SK-N-SH (cell line): ENCODE measurements around the gene SPECC1L. TPM values are rescaled to one million over a fixed set of nuclear protein-coding genes. Genes with fewer than 3 reads are reported as not detected.

Experiments used
- CTCF ChIA-PET: fragments of 300-600, 350-600 bp; formaldehyde crosslinking; extraction: SDS; loops from one replicate; lab custom pipeline; 2021; lab: Yijun Ruan, JAX
- POLR2A ChIA-PET: fragments of 350-600 bp; sonication (Branson Sonifier 250); formaldehyde crosslinking; extraction: SDS; loops from one replicate; lab custom pipeline; 2020; ENCODE audit warnings: antibody characterized with exemption, inconsistent platforms; lab: Yijun Ruan, JAX
- DNase-seq: peaks from one replicate; pipeline ENCODE4 v3.0.0; 2012
- H2AFZ ChIP-seq: fragments of 200-600 bp; sonication (generic); 2 replicates; pipeline ENCODE4 v1.8.1; 2016; ENCODE audit warnings: antibody characterized with exemption, mild to moderate bottlenecking, low read depth
- H3F3A ChIP-seq: fragments of 200-600 bp; sonication (generic); replicated peaks from 2 replicates; pipeline ENCODE3; 2016; ENCODE audit warnings: antibody characterized with exemption, mild to moderate bottlenecking; ENCODE audit not compliant: insufficient read depth
- H3K27ac ChIP-seq, 2 experiments: fragments of 200-500 bp in 1 of 2; fragments of 200-600 bp in 1 of 2; sonication (Bioruptor generic) in 1 of 2; sonication (generic), shearing (Covaris generic) in 1 of 2; 2 replicates each; pipeline versions ENCODE4 v1.5.1 to v1.6.1; 2014 to 2016; ENCODE audit warnings: low read depth in 2 of 2, inconsistent platforms in 1 of 2, low read length in 1 of 2, mild to moderate bottlenecking in 1 of 2, mixed read lengths in 1 of 2
- H3K27me3 ChIP-seq: fragments of 200-600 bp; sonication (generic), shearing (Covaris generic); 2 replicates; pipeline ENCODE4 v1.6.1; 2016; ENCODE audit warnings: mixed run types; ENCODE audit not compliant: insufficient read depth
- H3K36me3 ChIP-seq, 2 experiments: fragments of 200-500 bp in 1 of 2; fragments of 200-600 bp in 1 of 2; sonication (Bioruptor generic) in 1 of 2; sonication (generic) in 1 of 2; replicated peaks in 1 of 2; 2 replicates each; pipeline versions ENCODE3 to v1.5.1; 2014 to 2016; ENCODE audit warnings: low read length in 1 of 2, mild to moderate bottlenecking in 1 of 2; ENCODE audit not compliant: insufficient read depth in 2 of 2, control insufficient read depth in 1 of 2
- H3K4me1 ChIP-seq, 2 experiments: fragments of 200-500 bp in 1 of 2; fragments of 200-600 bp in 1 of 2; sonication (Bioruptor generic) in 1 of 2; sonication (generic), shearing (Covaris generic) in 1 of 2; 2 replicates each; pipeline versions ENCODE4 v1.5.1 to v1.6.1; 2014 to 2016; ENCODE audit warnings: low read depth in 1 of 2, low read length in 1 of 2, mixed run types in 1 of 2; ENCODE audit not compliant: insufficient read depth in 2 of 2, control insufficient read depth in 1 of 2
- H3K4me2 ChIP-seq: fragments of 200-600 bp; sonication (generic), shearing (Covaris generic); 2 replicates; pipeline ENCODE4 v1.6.1; 2017; ENCODE audit warnings: mixed run types
- H3K4me3 ChIP-seq, 2 experiments: fragments of 200-500 bp in 1 of 2; fragments of 200-600 bp in 1 of 2; sonication (Bioruptor generic) in 1 of 2; sonication (generic), shearing (Covaris generic) in 1 of 2; 2 replicates each; pipeline versions ENCODE4 v1.5.1 to v1.8.1; 2014 to 2016; ENCODE audit warnings: low read depth in 2 of 2, inconsistent platforms in 1 of 2, low read length in 1 of 2, mild to moderate bottlenecking in 1 of 2, mixed read lengths in 1 of 2, moderate library complexity in 1 of 2
- H3K79me2 ChIP-seq: fragments of 200-600 bp; sonication (generic); 2 replicates; pipeline ENCODE4 v1.8.1; 2017; ENCODE audit warnings: mild to moderate bottlenecking; ENCODE audit not compliant: insufficient read depth
- H3K9ac ChIP-seq: fragments of 200-600 bp; sonication (generic); 2 replicates; pipeline ENCODE4 v1.6.1; 2017; ENCODE audit warnings: mixed run types
- H3K9me2 ChIP-seq: fragments of 200-600 bp; sonication (generic); 2 replicates; pipeline ENCODE4 v1.6.1; 2017; ENCODE audit warnings: mixed run types
- H3K9me3 ChIP-seq: fragments of 200-600 bp; sonication (generic); 2 replicates; pipeline ENCODE4 v1.6.1; 2017; ENCODE audit warnings: mixed run types, mild to moderate bottlenecking, moderate library complexity
- H4K20me1 ChIP-seq: fragments of 200-600 bp; sonication (generic); 2 replicates; pipeline ENCODE4 v1.6.1; 2017; ENCODE audit warnings: mild to moderate bottlenecking, mixed run types; ENCODE audit not compliant: insufficient read depth
- CTCF ChIP-seq: fragments of 200-600 bp; sonication (generic); IDR thresholded peaks from 2 replicates; pipeline ENCODE4 v1.6.1; 2017; ENCODE audit warnings: antibody characterized with exemption, mild to moderate bottlenecking, moderate library complexity
- ELF1 ChIP-seq: IDR thresholded peaks from 2 replicates; pipeline ENCODE4 v1.4.0; 2012
- FOSL2 ChIP-seq: IDR thresholded peaks from 2 replicates; pipeline ENCODE4 v1.4.0; 2012; ENCODE audit warnings: low read depth, mild to moderate bottlenecking, moderate library complexity, borderline replicate concordance
- FOXM1 ChIP-seq: IDR thresholded peaks from 2 replicates; pipeline ENCODE4 v1.4.0; 2012; ENCODE audit warnings: low read depth, mild to moderate bottlenecking
- GATA2 ChIP-seq: sonication (generic); formaldehyde crosslinking; IDR thresholded peaks from 2 replicates; pipeline ENCODE4 v1.5.0; 2020; ENCODE audit warnings: mild to moderate bottlenecking, missing genetic modification reagents
- JUND ChIP-seq: IDR thresholded peaks from 2 replicates; pipeline ENCODE4 v1.4.0; 2012
- MEF2A ChIP-seq: IDR thresholded peaks from 2 replicates; pipeline ENCODE4 v1.4.0; 2012; ENCODE audit warnings: low read depth, borderline replicate concordance
- NFIC ChIP-seq: IDR thresholded peaks from 2 replicates; pipeline ENCODE4 v1.4.0; 2012; ENCODE audit warnings: borderline replicate concordance
- PBX3 ChIP-seq: IDR thresholded peaks from 2 replicates; pipeline ENCODE4; 2012
- RAD21 ChIP-seq: IDR thresholded peaks from 2 replicates; pipeline ENCODE4 v1.6.1; 2012; ENCODE audit warnings: mild to moderate bottlenecking, low read length
- RCOR1 ChIP-seq: fragments of 150-350 bp; IDR thresholded peaks from 2 replicates; pipeline ENCODE4 v1.6.1; 2017; ENCODE audit warnings: antibody characterized with exemption, low read length
- REST ChIP-seq: IDR thresholded peaks from 2 replicates; pipeline ENCODE4 v1.6.1; 2012; ENCODE audit warnings: mild to moderate bottlenecking, low read depth, low read length, moderate library complexity
- RXRA ChIP-seq: IDR thresholded peaks from 2 replicates; pipeline ENCODE4 v1.4.0; 2012; ENCODE audit warnings: low read depth, mild to moderate bottlenecking, borderline replicate concordance
- TAF1 ChIP-seq: IDR thresholded peaks from 2 replicates; pipeline ENCODE4 v1.6.1; 2012; ENCODE audit warnings: low read depth, mild to moderate bottlenecking, low read length, moderate library complexity, borderline replicate concordance
- TCF12 ChIP-seq: IDR thresholded peaks from 2 replicates; pipeline ENCODE4 v1.4.0; 2012
- TEAD4 ChIP-seq: IDR thresholded peaks from 2 replicates; pipeline ENCODE4 v1.4.0; 2012; ENCODE audit warnings: mild to moderate bottlenecking, borderline replicate concordance; ENCODE audit not compliant: insufficient read depth
- WGBS: methylation state at CpG from one replicate; pipeline ENCODE4 v1.1.6; 2017; ENCODE audit warnings: low lambda C conversion rate; 5-methylcytosine and 5-hydroxymethylcytosine counted together
- polyA plus RNA-seq, 3 experiments: library from polyadenylated mRNA; depleted of rRNA; stranded (reverse); fragments of >200 nt; gene quantifications; 2 replicates each; pipeline ENCODE4 v1.2.3, GENCODE V29; 2012

The SPECC1L gene
- polyA plus RNA-seq, 1 of the 3 experiments (the other 2 are of a cell fraction), result 22.9 TPM

- Histone ChIP-seq H3K27me3 (no peaks in the 10 kb centered on the region), H3K27ac (no peak overlapping the region), H3K4me1 (peaks cover 0 to 7% of the 10 kb centered on the region in 2 experiments; a peak in 3 of 4 replicates), H3K9me3 (no peaks in the 10 kb centered on the region), H4K20me1 (no peaks in the 10 kb centered on the region), H3F3A (no peaks in the 10 kb centered on the region), H3K79me2 (peaks cover 9% of the 10 kb centered on the region; the same call in 1 of the 2 replicates), H3K4me2 (no peak overlapping the region), H3K9ac (no peak overlapping the region), H3K36me3 (peaks cover 54 to 71% of the 10 kb centered on the region in 2 experiments), H3K9me2 (no peaks in the 10 kb centered on the region), H3K4me3 (no peak overlapping the region), H2AFZ (no peak overlapping the region)
- 80% methylated on average over 8 of the region's 8 CpGs for WGBS
- TF ChIP-seq PBX3 (no peak), RXRA (no peak), GATA2 (no peak), CTCF (no peak), JUND (no peak), NFIC (no peak), TCF12 (no peak), REST (no peak), MEF2A (no peak), RAD21 (no peak), FOSL2 (no peak), RCOR1 (no peak), TAF1 (no peak), ELF1 (no peak), FOXM1 (no peak), TEAD4 (no peak)
- no peak for DNase-seq
- CTCF ChIA-PET, result interaction anchor here (1.1 to 1.4 kb wide), 2 partner anchors 18 to 136 kb away, joined by 3 to 4 read pairs; no protein-coding TSS in a partner anchor
- POLR2A ChIA-PET, result no interaction called here
Measured at GRCh38 chr22:24366701-24367100, 96.1 kb downstream of the SPECC1L start.
